Activated T-cell treated with anti-CD3 and anti-CD28 coated beads for 48 hours (primary cell): ENCODE results near the gene SMIM38.
"Not testable (repeated sequence)": the region's sequence is repeated elsewhere in the genome, so short reads cannot be mapped to it uniquely, and the experiment has no call there.

Experiments
- DNase-seq: peaks from one replicate; pipeline ENCODE4 v3.0.0-alpha.2; 2020; ENCODE audit warnings: low read depth

SMIM38 gene

GRCh38 chr11:69140161-69140560 is 15.6 kb upstream of the SMIM38 start:
- not testable (repeated sequence) for DNase-seq

DNA sequence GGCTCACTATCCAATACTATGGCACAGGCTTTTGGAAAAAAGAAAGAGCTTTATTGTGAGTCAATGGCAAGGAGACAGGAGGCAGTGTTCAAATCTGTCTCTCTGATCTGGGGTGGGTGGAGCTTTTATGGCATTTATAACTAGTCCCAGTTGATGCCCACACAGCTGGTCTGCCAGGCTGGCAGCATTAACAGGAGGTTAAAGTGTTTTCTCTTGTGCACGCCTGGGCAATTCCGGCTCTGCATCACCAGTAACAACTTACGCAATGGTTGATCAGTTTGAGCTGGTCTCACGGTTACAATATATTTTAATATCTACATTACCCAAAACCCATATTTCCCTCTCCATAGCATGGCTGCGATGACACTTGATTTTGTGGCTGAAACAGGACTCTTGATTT is 15.1 kb upstream of the SMIM38 start:
- no peak for DNase-seq

- no peak for DNase-seq
Measured at GRCh38 chr11:69141742-69142141, 14.0 kb upstream of the SMIM38 start.

DNA sequence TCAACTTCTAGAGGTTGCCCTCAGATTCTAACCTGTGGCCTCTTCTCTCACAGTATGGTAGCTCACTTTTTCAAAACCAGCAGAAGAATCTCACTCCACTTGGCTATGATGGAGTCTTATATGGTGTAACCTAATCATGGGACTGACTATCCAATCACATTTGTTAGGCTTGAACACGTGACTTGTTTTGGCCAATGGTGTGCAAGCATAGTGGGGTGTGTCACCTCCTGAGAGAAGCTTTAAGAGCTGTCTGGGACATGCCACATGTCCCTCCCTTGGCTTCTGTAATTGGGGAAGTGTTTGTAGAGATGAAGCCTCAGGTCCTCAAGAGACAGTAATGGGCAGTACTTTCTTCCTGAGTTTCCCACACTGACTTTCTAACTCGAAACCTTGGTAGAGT is 12.8 kb upstream of the SMIM38 start:
- no peak for DNase-seq

DNA sequence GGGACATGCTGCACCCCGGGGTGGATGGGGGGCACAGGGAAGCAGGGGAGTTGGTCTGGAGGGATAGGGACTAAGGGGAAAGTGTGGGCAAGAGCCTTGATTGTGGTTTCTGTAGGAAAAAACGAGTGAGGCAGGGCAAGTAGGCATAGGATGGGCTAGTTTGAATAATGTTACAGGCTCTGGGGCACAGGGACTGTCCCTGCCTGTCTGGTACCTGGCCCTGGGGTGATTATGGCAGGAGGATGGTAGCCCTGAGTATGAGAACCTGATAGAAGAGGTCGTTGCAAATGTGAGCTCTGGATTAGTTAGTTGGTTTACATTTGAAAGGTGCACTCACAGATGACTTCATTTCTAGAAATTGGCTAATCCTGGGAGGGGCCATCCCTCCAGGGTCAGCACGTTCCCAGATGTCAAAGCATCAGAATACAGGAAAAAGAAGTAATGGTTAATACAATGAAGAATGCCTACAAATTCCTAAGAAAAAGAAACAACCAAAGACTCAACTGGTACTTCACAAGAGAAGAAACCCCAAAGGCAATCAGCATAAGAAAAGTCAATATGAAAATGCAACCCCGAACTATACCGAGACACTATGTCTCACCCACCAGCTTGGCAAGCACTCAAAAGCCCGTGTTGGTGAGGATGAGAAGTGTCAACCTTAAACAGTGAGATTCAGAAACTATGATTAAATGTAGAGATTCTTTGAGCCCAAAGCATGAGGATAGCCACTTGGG is 11.3 kb upstream of the SMIM38 start:
- peak; percentile 33 for DNase-seq

DNA sequence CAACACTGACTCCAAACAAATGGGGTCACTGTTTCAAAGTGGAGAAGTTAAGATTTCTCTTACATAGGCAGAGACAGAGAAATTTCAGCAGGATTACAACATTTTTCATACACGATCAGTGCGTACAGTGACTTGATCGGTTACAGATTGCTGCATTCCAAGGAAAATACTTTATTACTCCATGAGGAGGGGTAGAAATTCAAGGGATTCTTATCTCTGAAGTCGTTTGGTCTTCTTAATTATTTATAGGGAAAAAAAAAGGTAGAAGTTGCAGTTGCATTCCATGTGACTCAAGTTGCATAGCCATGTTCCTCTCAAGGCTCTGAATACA is 10.7 kb upstream of the SMIM38 start:
- no peak for DNase-seq

- DNase-seq: no peak
Measured at GRCh38 chr11:69148377-69148762, 7.4 kb upstream of the SMIM38 start.

GRCh38 chr11:69148806-69149205 is 6.9 kb upstream of the SMIM38 start:
- no peak for DNase-seq

- not testable (repeated sequence) for DNase-seq
Measured at GRCh38 chr11:69149338-69150045, 6.2 kb upstream of the SMIM38 start.

- DNase-seq: no peak
Measured at GRCh38 chr11:69150175-69150574, 5.6 kb upstream of the SMIM38 start.

DNA sequence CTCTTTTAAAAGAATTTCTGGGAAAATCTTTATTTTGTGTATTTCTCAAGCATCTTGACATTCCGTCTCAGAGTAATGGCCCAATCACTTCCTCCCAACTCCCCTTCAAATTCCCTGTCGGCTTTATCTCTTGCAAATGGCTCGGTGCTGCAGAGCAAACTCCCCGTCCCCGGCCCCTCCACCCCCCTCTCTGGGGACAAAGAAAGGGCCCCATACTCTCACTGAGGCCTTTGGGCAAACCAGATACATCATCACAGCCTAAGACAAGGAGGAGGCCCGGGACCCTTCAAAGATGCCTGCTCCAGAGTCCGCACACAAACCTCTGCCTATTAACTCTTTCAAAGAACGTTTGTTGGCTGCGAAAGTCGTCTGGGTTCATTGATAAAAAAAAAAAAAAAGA is 3.9 kb upstream of the SMIM38 start:
- DNase-seq: no peak

DNA sequence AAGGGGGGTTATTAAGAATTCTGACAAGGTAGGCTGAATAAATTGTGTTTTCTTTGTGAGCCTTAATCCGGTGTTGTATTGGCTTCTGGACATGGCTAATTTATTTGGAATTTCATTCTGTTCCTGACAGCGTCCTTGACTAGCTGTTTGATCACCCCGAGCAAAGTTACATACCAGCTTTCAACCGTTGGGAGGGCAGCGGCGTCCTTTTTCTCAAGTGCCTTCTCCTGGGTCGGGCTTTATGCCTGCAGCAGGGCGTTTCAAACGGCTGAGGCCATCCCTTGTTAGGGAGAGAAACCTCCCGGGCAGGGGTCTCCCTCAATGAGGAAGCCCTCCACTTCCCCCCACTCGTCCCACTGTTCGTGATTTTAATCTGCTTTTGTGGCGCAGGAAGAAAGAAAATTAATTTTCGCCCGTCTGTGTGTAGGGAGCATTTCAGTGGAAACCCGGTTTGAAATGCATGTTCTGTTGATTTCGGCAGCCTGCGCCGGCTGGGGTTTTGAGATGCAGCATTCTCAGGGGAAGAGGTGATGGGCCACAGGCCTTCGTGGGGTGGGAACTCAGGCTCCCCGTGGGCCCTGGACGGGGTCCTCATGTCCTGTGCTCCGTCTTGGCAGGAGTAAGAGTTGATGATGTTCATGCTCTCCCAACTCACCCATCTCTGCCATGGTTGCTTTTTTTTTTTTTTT is 2.9 kb upstream of the SMIM38 start:
- DNase-seq: no peak

DNA sequence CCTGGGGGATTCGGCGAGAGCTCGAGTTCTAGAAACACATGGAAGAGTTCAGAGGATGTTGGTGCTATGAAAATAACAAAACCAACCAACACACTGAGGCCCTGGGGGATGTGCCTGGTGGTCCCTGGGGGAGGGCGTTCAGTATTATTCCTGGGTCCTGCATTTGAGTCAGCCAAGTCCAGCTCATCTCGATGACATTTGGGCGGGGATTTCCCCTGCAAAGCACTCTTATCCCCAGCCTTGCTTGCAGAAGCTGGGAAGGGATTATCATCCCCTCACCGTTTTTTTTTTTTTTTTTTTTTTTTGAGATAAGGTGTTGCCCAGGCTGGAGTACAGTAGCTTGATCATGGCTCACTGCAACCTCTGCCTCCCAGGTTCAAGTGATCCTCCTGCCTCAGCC is 2.1 kb upstream of the SMIM38 start:
- no peak for DNase-seq

GRCh38 chr11:69154211-69154913 is 1.4 kb upstream of the SMIM38 start:
- no peak for DNase-seq

GRCh38 chr11:69154938-69155301 is 815 bp upstream of the SMIM38 start:
- DNase-seq: no peak

- no peak for DNase-seq
Measured at GRCh38 chr11:69156235-69156639, 502 bp downstream of the SMIM38 start.

DNA sequence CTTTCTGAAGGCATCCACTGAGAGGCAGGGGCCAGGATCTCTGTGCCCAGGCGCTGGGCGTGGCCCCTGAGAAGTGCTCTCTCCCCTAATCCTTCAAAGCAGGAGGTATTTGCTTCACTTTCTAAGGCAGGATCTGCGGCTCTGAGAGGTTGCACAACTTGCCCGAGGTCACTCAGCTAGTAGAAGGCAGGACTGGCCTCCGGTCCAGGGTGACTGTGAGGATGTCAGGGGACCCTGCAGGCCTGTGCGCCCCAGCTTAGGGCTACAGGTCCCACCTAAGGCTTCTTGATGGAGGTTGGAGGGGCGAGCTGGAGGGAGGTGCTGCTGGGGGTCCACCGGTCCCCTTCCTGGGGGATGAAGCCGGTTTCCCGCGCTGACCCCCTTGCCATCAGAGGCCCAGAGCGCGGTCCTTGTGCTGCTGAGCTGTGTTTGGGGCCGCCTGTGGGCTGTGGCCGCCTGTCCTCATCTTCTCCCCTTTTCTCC is 979 bp downstream of the SMIM38 start:
- DNase-seq: no peak

DNA sequence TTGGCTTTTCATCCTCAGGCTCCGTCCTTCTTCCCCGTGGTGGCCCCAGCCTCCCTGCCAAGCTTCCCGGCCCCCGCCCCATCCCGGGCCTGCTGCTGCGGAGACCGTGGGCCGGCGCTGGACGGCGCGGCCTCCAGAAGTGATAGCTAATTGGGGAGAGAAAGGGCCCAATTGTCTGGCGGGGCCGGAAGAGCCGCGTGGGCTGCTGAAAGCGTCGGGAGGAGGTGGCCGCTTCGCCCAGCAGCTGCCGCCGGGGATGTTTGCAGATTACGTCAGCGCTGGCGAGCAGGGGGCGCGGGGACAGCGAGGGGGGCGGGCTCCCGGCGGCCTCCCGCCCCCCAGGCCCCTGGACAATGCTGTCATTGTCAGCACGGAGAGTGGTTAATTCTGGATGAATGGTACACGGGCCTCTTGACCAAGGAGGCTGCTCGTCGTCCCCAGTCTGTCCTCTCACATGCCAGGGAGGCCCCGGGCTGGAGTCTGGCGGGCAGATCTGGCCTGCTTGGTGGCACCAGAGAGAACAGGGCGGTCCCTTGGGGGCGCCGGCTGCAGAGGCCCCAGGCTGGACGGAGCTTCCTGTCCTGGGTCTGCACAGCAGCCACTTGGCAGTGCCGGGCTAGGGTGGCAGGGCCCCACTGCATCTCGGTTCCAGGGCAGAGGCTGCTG is 1.6 kb downstream of the SMIM38 start:
- DNase-seq: no peak

GRCh38 chr11:69157822-69158231 is 2.1 kb downstream of the SMIM38 start:
- no peak for DNase-seq

GRCh38 chr11:69158301-69159149 is 2.8 kb downstream of the SMIM38 start:
- DNase-seq: no peak
